Esophagus (tissue), 2 donors: ENCODE results near the gene ORMDL2. TPM values are rescaled to one million over a fixed set of nuclear protein-coding genes. Genes with fewer than 3 reads are reported as not detected.

ENCODE experiments used
- H3K27ac ChIP-seq, 2 donors: one replicate each; pipeline ENCODE4 v1.5.1; 2013; ENCODE audit warnings: low read depth in 2 of 2, mild to moderate bottlenecking in 2 of 2, inconsistent platforms in 1 of 2, low read length in 1 of 2, moderate library complexity in 1 of 2
- H3K27me3 ChIP-seq, 2 donors: one replicate each; pipeline ENCODE4 v1.6.1; 2013; ENCODE audit warnings: low read length in 2 of 2, control low read depth in 1 of 2, mild to moderate bottlenecking in 1 of 2; ENCODE audit not compliant: insufficient read depth in 2 of 2, control insufficient read depth in 1 of 2
- H3K36me3 ChIP-seq, 2 donors: one replicate each; pipeline ENCODE4 v1.6.1; 2013; ENCODE audit warnings: low read length in 1 of 2; ENCODE audit not compliant: control insufficient read depth in 2 of 2, insufficient read depth in 2 of 2
- H3K4me1 ChIP-seq, 2 donors: one replicate each; pipeline ENCODE4 v1.6.1; 2013; ENCODE audit warnings: low read length in 1 of 2; ENCODE audit not compliant: control insufficient read depth in 2 of 2, insufficient read depth in 2 of 2
- H3K4me3 ChIP-seq, 2 donors: one replicate each; pipeline ENCODE4 v1.5.1; 2013; ENCODE audit warnings: low read length in 2 of 2, mild to moderate bottlenecking in 2 of 2, low read depth in 1 of 2, moderate library complexity in 1 of 2
- H3K9me3 ChIP-seq, 2 donors: one replicate each; pipeline ENCODE4 v1.6.1; 2013; ENCODE audit warnings: mild to moderate bottlenecking in 2 of 2, low read depth in 1 of 2, low read length in 1 of 2, moderate library complexity in 1 of 2; ENCODE audit not compliant: control insufficient read depth in 2 of 2, insufficient read depth in 1 of 2
- WGBS, 2 donors: extraction: QIAGEN DNeasy Blood & Tissue Kit; methylation state at CpG; one replicate each; pipeline ENCODE4 v1.1.7; 2013; 5-methylcytosine and 5-hydroxymethylcytosine counted together
- polyA plus RNA-seq, 2 donors: library from polyadenylated mRNA; stranded (reverse); fragments of 200-250 nt; gene quantifications; one replicate each; pipeline ENCODE4 v1.2.3, GENCODE V29; 2013
- donor health status: healthy with polysubstance abuse.
- donor health status: Bipolar disorder and iron deficiency.

Gene ORMDL2
- 100 to 1,000 TPM in 1 of 2 donors, 10 to 100 TPM in 1; 97.1 to 100 TPM for polyA plus RNA-seq

GRCh38 chr12:55817345-55818139 lies at the start of gene ORMDL2, which contains the start of gene SARNP:
TSS of gene ORMDL2 (plus strand) at chr12:55818041. CDS start at chr12:55819000, 959 bp downstream.
TSS of gene SARNP (minus strand) at chr12:55817724. CDS start at chr12:55817701, 23 bp downstream.
- no peaks in the 10 kb centered on the region for H3K27me3 ChIP-seq
- peak within 1 kb of the TSS; percentile 88 to 97 for H3K27ac ChIP-seq
- peaks cover 11 to 20% of the 10 kb centered on the region in 2 donors for H3K36me3 ChIP-seq
- WGBS, 2 donors, result 0% methylated on average over 38 of the region's 38 CpGs
- H3K4me1 ChIP-seq, result peaks cover 4 to 8% of the 10 kb centered on the region in 2 donors
- peak within 1 kb of the TSS; percentile 68 to 99 for H3K4me3 ChIP-seq
- H3K9me3 ChIP-seq, result no peaks in the 10 kb centered on the region

GRCh38 chr12:55771736-55772135 lies 46.1 kb upstream of the ORMDL2 start:
- H3K27ac ChIP-seq, result no peak overlapping the region
- H3K4me1 ChIP-seq, result no peaks in the 10 kb centered on the region
- no peak overlapping the region for H3K4me3 ChIP-seq
- WGBS, 2 donors, result 59 to 71% methylated on average over 6 of the region's 6 CpGs
- no peaks in the 10 kb centered on the region for H3K27me3 ChIP-seq
- H3K9me3 ChIP-seq, result no peaks in the 10 kb centered on the region
- H3K36me3 ChIP-seq, result peaks cover 2 to 3% of the 10 kb centered on the region in 2 donors

- Histone ChIP-seq H3K4me1 (no peaks in the 10 kb centered on the region), H3K4me3 (no peak overlapping the region), H3K27ac (no peak overlapping the region), H3K27me3 (no peaks in the 10 kb centered on the region), H3K9me3 (no peaks in the 10 kb centered on the region), H3K36me3 (no peaks in the 10 kb centered on the region)
- WGBS, 2 donors, result 89 to 94% methylated on average over 3 of the region's 3 CpGs
Measured at GRCh38 chr12:55777856-55778255, 40.0 kb upstream of the ORMDL2 start.

GRCh38 chr12:55780685-55781084 lies 37.2 kb upstream of the ORMDL2 start:
- 79 to 81% methylated on average over 2 of the region's 2 CpGs for WGBS, 2 donors
- H3K36me3 ChIP-seq, result peaks cover 2 to 8% of the 10 kb centered on the region in 2 donors

GRCh38 chr12:55788546-55788945 lies 29.3 kb upstream of the ORMDL2 start:
- no peaks in the 10 kb centered on the region for H3K9me3 ChIP-seq
- H3K27me3 ChIP-seq, result no peaks in the 10 kb centered on the region
- no peak overlapping the region for H3K4me3 ChIP-seq
- no peaks in the 10 kb centered on the region for H3K4me1 ChIP-seq
- WGBS, 2 donors, result 89 to 90% methylated on average over 7 of the region's 7 CpGs
- H3K36me3 ChIP-seq, result peaks cover 2 to 7% of the 10 kb centered on the region in 2 donors
- no peak overlapping the region for H3K27ac ChIP-seq

More at GRCh38 chr12:55780685-55781084, 37.2 kb upstream of the ORMDL2 start:
- no peaks in the 10 kb centered on the region for H3K9me3 ChIP-seq
- no peak overlapping the region for H3K27ac ChIP-seq
- H3K4me1 ChIP-seq, result no peaks in the 10 kb centered on the region
- no peak overlapping the region for H3K4me3 ChIP-seq
- no peaks in the 10 kb centered on the region for H3K27me3 ChIP-seq

GRCh38 chr12:55789171-55789570 lies 28.7 kb upstream of the ORMDL2 start:
- H3K27me3 ChIP-seq, result no peaks in the 10 kb centered on the region
- no peaks in the 10 kb centered on the region for H3K9me3 ChIP-seq
- no peak overlapping the region for H3K4me3 ChIP-seq
- H3K36me3 ChIP-seq, result peaks cover 0 to 7% of the 10 kb centered on the region in 2 donors
- no peaks in the 10 kb centered on the region for H3K4me1 ChIP-seq
- H3K27ac ChIP-seq, result no peak overlapping the region
- 86 to 87% methylated on average over 2 of the region's 2 CpGs for whole genome bisulfite sequencing, 2 donors

- H3K4me3 ChIP-seq, result no peak overlapping the region
- H3K27ac ChIP-seq, result no peak overlapping the region
- H3K36me3 ChIP-seq, result peaks cover 0 to 7% of the 10 kb centered on the region in 2 donors
- WGBS, 2 donors, result 93 to 95% methylated on average over 4 of the region's 4 CpGs
- no peaks in the 10 kb centered on the region for H3K27me3 ChIP-seq
- H3K9me3 ChIP-seq, result no peaks in the 10 kb centered on the region
- H3K4me1 ChIP-seq, result no peaks in the 10 kb centered on the region
Measured at GRCh38 chr12:55789893-55790292, 27.9 kb upstream of the ORMDL2 start.

- H3K27me3 ChIP-seq, result no peaks in the 10 kb centered on the region
- H3K27ac ChIP-seq, result no peak overlapping the region
- H3K4me1 ChIP-seq, result no peaks in the 10 kb centered on the region
- no peaks in the 10 kb centered on the region for H3K9me3 ChIP-seq
- H3K36me3 ChIP-seq, result peaks cover 4 to 8% of the 10 kb centered on the region in 2 donors
- no peak overlapping the region for H3K4me3 ChIP-seq
Measured at GRCh38 chr12:55795950-55796349, 21.9 kb upstream of the ORMDL2 start.

- 54 to 63% methylated on average over 5 of the region's 5 CpGs for WGBS, 2 donors
Measured at GRCh38 chr12:55797068-55797467, 20.8 kb upstream of the ORMDL2 start.

GRCh38 chr12:55797550-55797949 lies 20.3 kb upstream of the ORMDL2 start:
- no peak overlapping the region for H3K27ac ChIP-seq
- H3K9me3 ChIP-seq, result no peaks in the 10 kb centered on the region
- 74 to 75% methylated on average over 4 of the region's 4 CpGs for WGBS, 2 donors
- H3K36me3 ChIP-seq, result peaks cover 4 to 8% of the 10 kb centered on the region in 2 donors
- no peak overlapping the region for H3K4me3 ChIP-seq
- no peaks in the 10 kb centered on the region for H3K4me1 ChIP-seq
- H3K27me3 ChIP-seq, result no peaks in the 10 kb centered on the region

More at GRCh38 chr12:55797068-55797467, 20.8 kb upstream of the ORMDL2 start:
- no peaks in the 10 kb centered on the region for H3K9me3 ChIP-seq
- no peaks in the 10 kb centered on the region for H3K4me1 ChIP-seq
- no peak overlapping the region for H3K4me3 ChIP-seq
- peaks cover 4 to 8% of the 10 kb centered on the region in 2 donors for H3K36me3 ChIP-seq
- no peak overlapping the region for H3K27ac ChIP-seq
- H3K27me3 ChIP-seq, result no peaks in the 10 kb centered on the region
